RKO (cell line): ENCODE data around the gene SLC43A2.

Experiments
- DNase-seq: peaks from one replicate; pipeline ENCODE4 v3.0.0-alpha.2; 2016; ENCODE audit warnings: low spot score

The SLC43A2 gene

DNA sequence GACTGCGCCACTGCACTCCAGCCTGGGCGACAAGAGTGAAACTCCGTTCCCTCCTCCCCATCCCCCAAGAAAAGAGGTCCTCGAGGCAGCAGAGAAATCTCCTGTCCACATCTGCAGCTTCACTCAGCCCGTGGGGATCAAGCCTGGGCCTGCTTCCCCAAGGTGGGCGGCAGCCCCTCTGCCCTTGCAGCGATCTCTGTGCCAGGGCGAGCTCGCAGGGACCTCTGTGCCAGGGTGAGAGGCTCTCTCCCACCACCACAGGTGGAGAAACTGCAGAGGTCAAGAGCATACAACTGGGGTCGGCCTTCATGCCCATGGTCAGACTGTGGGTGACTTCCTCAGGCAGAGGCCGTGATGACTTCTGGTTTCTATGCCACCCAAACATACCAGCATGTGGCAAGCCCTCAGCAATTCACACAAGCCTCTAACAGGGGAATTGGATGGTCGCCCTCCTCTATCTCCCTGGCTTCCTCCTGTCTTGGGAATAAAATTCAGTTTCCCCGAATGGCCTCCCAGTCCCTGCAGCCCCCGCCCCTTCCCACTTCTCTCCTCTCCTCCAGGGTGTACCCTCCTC, 5.5 kb downstream of the SLC43A2 start:
- no peak for DNase-seq

DNA sequence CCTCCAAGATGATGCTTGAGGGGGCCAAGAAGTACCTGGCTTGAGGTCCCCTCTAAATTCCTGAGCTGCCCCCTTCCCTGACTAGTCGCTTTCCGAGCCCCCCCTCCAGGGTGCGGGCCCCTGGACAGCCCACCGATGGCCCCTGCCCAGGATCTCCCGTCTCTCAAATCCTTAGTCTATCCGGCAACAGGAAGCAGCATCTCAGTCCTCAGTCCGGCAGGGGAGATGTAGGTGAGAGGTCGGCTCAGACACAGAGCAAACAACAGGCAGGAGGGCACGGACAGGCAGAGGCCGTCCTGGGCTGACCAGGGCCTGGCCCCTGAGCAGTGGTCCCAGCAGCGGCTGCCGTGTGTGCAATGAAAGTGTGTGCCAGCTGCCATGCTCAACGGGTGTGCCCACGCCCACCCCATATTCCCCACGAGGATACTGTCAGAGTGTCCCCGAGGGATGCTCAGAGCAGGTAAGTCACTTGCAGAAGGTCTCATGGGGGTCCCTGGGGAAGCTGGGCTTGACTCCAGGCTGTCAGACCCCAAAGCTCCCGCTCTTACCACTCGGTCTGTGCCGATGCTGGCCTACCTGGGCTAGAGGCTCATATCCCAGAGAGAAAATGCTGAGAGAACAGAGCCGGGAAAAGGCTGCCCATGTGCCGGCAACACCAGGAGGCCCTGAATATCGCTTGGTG, 7.2 kb downstream of the SLC43A2 start:
- no peak for DNase-seq

DNA sequence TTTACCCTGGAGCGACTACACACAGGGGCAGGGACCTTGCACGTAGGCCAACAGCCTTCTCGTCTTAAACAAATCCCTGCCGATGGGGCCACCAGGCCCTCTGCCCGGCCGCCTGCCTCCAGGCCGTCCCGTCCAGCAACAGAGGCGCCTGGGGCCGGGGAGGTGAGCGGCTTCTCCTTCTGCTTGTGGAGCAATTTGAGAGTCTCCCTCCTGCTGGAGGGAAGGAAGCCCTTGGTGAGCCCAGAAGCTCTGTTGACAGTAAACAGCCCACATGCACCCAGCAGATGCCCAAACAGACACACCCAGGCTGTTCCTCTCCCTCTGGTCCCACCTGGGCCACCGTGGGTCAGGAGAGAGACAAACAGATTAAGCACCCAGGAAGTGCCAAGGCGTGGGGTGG, 8.1 kb downstream of the SLC43A2 start:
- no peak for DNase-seq

DNA sequence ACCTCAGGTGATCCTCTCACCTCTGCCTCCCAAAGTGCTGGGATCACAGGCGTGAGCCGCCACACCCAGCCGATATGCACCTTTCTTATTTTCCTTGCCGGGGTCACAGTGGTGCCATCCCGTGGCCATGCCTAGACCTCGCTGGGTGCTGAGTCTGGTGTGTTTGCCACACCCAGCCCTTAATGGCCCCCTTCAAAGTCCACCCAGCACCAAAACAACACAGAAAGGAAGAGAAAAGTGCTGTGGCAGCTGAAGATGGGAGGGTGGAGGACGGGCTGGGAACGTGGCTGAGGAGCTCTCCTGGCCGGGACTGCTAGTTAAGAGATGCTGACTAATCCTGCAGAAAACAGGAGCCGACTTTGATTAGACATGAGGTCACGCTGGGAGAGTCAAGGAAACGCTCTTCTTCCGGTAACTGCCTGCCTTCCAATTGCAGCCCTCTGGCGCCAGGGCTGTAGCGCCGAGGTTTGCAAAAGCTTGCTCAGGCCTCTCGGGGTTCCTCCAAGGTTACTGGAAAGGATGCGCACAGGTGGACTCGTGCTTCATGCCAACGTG, 10.9 kb downstream of the SLC43A2 start:
- DNase-seq: no peak

DNA sequence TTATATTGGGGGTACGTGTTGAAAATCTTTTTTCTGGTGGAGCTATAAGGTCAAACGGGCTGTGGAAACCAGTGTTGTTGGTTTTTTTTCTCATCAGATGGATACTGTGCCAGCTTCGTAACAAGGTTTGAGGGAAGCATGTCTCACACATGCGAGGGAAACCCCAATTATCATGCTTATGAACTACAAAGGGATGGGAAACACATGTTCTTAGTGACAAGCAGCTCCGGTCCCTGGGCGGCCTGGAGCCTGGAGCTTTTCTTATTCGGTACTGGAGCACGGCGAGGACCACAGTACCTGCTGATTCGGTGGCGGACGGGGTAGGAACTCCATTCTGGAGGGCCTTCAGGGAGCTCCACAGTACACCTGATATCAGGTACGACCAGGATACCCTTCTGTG, 12.5 kb downstream of the SLC43A2 start:
- DNase-seq: no peak

DNA sequence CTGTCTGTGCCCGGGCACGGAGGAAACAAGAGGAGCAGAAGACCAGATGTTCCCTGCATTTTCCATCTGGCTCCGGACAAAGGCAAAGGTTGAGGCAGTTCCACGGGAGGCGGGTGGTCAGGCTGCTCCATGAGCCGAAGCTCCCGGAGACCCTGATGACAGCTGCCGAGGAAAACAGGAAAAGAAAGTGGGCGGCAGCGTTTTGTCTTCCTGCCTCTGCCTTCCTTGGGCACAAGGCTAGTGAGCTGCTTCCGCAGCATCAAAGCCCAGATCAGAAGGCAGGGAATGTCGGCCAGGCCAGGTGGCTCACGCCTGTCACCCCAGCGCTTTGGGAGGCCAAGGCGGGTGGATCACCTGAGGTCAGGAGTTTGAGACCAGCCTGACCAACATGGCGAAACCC, 16.2 kb downstream of the SLC43A2 start:
- DNase-seq: no peak

DNA sequence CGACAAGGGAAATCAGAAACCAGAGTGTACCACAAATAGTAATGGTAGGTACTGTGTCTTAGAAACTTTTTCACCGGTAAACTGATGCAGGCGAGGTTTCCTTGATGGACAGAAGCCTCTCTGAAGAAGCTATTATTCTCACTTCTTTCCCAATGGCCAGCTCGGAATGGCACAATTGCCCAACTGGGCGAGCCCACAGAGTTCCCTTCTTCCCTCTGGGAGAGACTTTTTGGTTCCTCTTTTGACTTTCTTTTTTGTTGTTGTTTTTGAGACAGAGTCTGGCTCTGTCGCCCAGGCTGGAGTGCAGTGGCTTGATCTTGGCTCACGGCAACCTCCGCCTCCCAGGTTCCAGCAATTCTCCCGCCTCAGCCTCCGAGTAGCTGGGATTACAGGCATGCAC, 16.9 kb downstream of the SLC43A2 start:
- no peak for DNase-seq

DNA sequence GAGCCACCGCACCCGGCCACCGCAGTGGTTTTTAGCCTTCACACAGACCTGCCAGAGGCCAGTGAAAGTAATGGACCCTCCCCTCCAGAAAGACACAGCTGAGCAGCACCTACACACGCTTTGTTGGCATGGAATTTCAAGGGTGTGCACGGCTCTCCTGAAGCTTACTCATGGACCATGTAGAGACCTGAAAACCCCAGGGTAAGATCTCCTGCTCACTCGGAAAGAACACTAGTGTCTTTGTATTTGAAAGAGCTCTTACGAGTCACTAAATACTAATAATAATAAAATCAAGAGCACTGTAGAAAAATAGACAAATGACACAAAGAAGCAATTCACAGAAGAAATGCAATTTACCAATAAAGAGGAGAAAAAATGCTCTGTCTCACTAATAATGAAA, 20.0 kb downstream of the SLC43A2 start:
- DNase-seq: no peak

DNA sequence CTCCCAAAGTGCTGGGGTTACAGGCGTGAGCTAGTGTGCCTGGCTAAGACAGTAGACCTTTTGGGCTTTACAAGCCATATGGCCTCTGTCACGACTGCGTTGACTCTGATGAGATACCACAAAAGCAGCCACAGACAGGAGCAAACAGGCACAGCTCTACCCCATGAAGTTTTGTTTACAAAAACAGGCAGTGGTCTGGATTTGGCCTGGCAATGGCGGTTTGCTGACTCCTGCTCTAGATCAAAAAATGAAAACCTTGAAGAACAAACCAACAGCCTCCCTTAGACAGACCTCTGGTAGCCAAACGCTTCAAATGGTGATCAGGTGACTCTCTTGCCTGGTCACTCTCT, 20.7 kb downstream of the SLC43A2 start:
- no peak for DNase-seq

DNA sequence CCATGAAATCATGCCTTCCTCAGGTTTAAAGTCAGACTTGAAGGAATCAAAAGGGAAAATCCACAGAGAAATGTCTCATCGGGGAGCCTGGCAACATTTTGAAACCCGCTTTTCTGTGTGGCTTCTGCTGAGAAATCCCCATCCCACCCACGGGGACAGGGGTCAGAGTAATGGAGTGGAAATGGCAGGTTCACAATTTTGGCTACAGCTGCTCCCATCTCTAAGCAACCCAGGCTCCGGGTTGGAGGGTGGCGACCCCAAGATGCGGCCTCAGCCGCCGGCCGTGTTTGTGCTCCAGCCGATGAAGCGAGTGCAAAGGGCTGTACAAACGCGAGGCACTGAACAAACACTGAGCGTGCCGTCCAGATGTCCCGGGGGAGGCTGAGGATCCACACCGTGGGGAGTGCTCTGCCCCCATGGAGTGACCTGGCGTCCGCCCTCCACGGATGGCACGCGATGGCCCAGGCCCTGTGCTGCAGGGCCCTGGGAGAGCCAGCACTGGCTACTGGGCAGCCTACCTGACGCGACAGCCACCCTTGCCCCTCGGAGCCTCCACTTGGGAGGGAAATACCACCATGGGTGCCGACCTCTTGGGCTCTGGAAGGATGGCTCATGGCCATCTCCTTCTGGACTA, 22.2 kb downstream of the SLC43A2 start:
- no peak for DNase-seq

DNA sequence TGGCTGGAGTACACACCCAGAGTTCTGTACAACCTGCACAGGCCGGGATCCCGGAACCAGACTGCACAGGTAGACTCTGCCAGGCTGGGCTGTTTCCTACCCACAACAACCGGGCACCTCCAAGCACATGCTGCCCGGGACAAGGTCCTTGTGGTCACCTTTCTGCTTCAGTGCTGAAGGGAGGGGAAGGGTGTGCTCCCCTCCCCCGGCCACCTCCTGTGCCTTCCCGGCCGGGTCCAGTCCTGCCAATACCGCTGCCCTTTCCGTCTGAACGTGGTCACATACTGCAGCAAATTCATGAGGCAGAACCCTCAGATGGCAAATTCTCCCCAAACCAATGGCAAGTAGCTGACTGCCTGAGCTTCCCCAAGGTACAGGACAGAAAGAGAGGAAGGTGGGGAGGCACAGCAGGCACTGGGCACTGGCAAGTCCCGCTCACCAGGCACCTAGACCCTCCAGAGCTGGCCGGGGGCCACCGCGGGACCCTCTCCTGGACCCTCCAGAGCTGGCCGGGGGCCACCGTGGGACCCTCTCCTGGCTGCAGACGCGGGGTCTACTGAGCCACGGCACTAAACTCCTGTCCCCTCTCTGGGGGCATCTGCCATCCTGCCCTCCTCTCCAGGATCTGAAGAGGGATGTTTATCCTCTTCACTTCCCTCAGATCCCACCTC, 22.8 kb downstream of the SLC43A2 start:
- no peak for DNase-seq

DNA sequence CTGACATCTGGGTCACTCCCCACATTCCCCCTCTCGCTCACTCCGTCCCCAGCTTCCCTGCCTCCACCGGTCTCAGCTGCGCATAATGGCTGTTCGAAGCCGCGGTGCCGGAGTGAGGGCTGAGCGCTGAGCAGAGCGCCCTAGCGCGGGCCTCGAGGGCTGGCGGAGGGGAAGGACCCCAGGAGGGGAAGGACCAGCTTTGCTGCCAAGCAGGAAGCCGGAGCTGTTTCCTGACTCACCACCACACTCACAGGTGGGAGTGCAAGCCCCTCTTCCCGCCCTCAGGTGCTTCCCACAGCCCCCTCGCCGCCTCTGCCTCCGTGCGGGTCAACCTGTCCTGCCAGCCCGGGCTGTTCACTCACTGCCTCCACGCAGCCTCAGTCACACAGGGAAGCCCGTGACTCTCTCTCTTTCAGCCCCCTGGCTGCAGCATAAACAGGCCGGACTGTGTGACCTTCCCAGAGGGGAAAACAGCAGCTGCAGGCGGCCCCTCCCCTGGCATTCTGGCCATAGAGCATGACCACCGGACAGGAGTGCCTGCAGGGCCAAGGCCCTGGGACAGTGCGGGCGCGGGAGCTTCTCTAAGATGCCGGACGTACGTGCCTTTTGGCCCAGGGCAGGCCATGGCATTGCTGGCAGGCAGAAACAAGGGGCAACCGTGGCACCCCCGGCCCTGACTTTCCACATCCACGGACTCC, 23.7 kb downstream of the SLC43A2 start:
- no peak for DNase-seq

DNA sequence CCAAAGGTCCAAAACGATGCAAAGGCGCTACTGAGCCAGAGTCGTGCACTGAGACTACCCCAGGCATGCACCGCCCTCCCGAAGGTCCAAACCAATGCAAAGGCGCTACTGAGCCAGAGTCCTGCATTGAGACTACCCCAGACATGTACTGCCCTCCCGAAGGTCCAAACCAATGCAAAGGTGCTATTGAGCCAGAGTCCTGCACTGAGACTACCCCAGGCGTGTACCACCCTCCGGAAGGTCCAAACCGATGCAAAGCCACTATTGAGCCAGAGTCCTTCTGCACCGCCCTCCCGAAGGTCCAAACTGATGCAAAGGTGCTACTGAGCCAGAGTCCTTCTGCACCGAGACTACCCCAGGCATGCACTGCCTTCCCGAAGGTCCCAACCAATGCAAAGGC, 27.1 kb downstream of the SLC43A2 start:
- DNase-seq: no peak

DNA sequence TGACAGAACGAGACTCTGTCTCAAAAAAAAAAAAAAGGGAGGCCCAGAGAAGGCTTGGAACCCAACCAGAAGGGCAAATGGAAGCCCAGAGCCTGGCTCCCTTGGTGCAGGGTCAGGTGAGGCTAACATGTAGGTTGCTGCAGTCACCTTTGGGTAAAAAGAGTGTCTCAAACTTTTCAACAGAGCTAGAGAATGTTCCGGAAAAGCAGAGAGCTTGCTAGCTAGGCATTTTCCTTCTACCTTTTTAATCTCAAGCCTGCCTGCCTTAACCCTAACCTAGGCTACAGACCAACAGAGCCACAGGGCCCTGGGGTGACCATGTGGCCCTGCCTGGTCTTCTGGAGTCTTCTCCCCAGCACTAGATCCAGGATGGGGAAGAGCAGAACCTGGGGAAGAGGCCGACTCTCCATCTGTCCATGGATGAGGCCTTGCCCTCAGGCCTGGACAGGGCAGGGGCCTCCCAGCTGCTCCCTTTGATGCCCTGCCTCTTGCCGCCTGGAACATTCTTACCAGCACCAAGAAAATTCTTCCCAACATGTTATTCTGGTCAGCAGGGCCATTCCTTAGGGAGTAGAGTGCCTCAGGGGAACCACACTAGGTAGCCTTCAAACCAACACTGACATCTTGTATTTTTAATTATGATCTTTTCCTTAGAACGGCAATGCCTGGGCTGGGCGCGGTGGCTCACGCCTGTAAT, 30.1 kb downstream of the SLC43A2 start:
- no peak for DNase-seq

DNA sequence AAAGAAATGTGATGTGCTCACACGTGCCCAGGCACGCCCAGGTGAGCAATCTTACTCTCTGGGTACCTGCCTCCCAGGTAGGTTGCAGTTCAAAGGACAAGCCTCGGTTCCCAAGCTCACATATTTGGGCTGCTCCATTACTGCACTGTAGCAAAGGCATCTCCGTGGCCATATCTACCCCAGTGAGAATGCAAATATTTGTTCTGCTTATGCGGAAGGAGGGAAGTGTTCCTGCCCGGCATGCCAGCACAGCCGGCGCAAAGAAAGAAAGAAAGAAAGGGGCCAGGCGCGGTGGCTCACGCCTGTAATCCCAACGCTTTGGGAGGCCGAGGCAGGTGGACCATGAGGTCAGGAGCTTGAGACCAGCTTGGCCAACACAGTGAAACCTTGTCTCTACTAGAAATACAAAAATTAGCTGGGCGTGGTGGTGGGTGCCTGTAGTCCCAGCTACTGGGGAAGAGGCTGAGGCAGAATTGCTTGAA, 30.7 kb downstream of the SLC43A2 start:
- DNase-seq: no peak

DNA sequence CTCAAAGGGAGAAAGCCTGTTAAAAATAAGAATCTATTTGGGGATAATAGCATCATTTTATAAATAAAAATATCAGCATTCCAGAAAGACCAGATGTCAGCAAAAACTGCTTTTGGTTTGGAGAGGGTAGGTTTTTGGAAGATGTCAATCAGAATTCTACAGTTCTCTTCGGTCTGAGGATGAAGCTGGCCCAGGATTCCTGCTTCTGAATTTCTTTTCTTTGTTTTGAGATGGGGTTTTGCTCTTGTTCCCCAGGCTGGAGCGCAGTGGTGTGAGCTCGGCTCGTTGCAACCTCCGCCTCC, 35.1 kb downstream of the SLC43A2 start:
- no peak for DNase-seq

DNA sequence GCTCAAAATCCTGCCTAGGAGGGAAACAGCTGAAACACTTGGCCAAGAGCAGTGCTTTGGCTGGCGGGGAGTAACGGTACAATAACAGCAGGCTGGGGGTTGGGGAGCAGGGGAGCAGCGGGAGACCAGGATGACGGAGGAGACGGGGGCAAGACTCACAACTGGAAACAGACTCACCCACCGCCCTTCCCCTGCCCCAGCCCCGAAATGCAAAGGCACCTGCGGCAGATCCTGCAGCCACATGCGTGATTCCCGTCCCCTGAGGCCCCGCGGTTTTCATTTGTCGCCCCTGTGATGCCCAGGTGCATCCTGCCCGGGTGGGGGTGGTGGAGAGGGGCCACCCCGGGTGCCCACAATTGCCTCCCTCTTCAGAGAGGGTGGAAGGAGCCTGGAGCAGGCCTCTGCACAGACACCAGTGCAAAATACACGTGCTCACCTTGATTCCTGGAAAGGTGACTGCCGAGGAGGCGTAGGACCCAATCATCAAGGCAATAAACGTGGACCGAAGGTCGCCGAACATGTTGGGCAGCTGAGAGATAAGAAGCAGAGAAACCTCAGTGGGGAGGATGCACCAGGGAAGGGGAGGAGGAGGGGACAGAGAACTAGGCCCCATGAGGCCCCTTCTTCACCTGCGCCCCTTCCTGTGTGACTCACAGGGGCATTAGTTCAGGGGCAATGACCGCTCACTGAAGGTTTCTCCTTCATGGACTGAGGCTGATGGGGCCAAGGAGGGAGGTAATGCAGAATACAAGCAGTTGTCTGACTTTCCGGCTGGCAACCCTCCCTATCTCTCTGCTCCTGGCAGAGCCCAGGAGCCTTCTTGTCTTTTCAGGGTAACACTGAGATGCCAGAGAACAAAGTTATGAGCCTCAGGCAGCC, 35.6 kb downstream of the SLC43A2 start:
- DNase-seq: no peak

DNA sequence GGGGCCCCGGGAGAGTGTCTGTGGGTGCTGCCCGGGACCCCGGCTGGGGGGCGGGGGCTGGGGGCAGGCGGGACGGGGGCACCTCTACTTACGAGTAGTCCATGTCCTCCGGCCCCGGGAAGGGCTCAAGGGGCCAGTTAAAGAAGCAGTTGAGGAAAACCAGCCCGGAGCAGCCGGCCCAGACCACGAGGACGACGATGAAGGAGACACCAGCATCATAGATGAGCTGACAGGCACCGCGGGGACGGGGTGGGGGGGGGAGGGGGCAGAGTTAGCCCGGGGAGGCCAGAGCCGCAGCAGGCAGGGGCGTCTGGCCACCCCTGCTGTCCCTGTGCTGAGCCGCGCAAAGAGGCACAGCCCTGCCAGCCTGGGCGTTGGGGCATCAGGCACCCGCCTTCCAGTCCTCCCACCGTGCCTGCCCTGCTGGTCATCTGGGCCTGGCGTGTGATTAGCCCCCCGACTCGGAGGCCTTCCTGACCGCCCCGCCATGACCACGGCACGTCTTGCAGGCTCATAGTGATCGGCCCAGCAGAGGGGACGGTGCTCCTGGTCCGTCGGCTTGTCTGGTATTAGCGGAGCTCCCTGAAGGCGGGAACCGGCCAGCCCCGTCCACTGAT, 37.1 kb downstream of the SLC43A2 start:
- DNase-seq: no peak

DNA sequence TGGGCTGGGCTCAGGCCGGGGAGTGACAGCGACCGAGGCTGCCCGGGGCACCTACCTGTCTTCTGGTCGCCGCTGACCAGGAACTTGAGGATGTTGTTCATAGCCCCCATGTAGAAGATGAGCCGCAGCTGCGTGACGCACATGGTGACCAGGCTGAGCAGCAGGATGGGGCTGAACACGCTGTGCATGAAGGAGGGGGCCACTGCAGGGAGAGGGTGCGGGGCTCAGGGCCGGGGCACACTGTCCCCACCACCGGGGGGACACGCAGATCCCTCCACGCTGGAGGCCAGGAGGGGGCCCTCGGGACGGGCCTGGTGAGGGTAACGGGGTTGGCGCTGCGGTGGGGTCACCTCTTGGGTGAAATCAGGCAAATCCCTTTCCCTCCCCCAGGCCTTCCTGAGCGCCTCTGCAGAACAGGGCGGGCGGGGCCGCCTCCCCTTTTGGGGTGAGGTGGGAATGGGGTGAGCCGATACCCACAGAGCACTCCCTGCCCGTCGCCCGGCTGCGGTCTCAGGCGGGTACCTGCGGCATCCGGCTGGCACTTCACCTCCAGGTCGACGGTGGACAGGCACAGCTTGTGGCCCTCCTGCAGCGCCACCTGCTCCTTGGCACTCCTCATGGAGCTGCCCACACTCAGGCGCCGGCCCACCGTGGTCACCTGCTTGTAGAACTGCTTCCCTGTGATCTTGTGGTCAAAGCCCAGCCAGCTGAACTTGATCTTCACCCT, 37.7 kb downstream of the SLC43A2 start:
- DNase-seq: no peak
